Mesodermal cell (in vitro differentiated cells): ENCODE results near the gene GAS1.
A peak's percentile ranks its signal among the peaks of the same experiment; 100 is the strongest.

Experiments used
- H3K27ac ChIP-seq: 2 replicates; pipeline ENCODE4 v1.7.0; 2013; ENCODE audit warnings: mild to moderate bottlenecking, low read depth, low read length, moderate library complexity; ENCODE audit not compliant: severe bottlenecking
- H3K36me3 ChIP-seq: 2 replicates; pipeline ENCODE4 v1.7.1; 2013; ENCODE audit warnings: mild to moderate bottlenecking, low read length, moderate library complexity; ENCODE audit not compliant: control insufficient read depth, insufficient read depth
- H3K4me1 ChIP-seq: one replicate; pipeline ENCODE4 v1.7.1; 2013; ENCODE audit warnings: mild to moderate bottlenecking, low read length; ENCODE audit not compliant: insufficient read depth, control insufficient read depth, poor library complexity, severe bottlenecking
- H3K4me3 ChIP-seq: 2 replicates; pipeline ENCODE4 v1.7.0; 2013; ENCODE audit warnings: low read length, control low read depth, mild to moderate bottlenecking; ENCODE audit not compliant: insufficient read depth, poor library complexity, severe bottlenecking; ENCODE audit errors: extremely low read depth
- H3K9me3 ChIP-seq: 2 replicates; pipeline ENCODE4 v1.7.1; 2013; ENCODE audit warnings: mild to moderate bottlenecking, low read length, moderate library complexity; ENCODE audit not compliant: control insufficient read depth
- WGBS, 2 experiments: methylation state at CpG; one replicate each; pipeline ENCODE4 v1.1.5; 2013; ENCODE audit warnings: missing lambda C conversion rate in 2 of 2; ENCODE audit not compliant: insufficient coverage in 2 of 2; 5-methylcytosine and 5-hydroxymethylcytosine counted together

The GAS1 gene

GRCh38 chr9:86944796-86945727 is 2.2 kb downstream of the GAS1 start:
- Histone ChIP-seq H3K36me3 (no peaks in the 10 kb centered on the region), H3K9me3 (no peaks in the 10 kb centered on the region), H3K4me1 (peaks cover 21% of the 10 kb centered on the region), H3K4me3 (peak overlapping the region; percentile 74), H3K27ac (peak overlapping the region; percentile 96)
- WGBS, 2 experiments = 0 to 2% methylated on average over 14 to 15 of the region's 27 CpGs

- H3K27ac ChIP-seq = no peak overlapping the region
- H3K4me1 ChIP-seq = peaks cover 21% of the 10 kb centered on the region
- no peaks in the 10 kb centered on the region for H3K36me3 ChIP-seq
- H3K9me3 ChIP-seq = no peaks in the 10 kb centered on the region
- WGBS, 2 experiments = 9% methylated on average over 3 of the region's 12 CpGs; no CpG with 5 or more reads in 1 of the 2 experiments
- H3K4me3 ChIP-seq = no peak overlapping the region
Measured at GRCh38 chr9:86943201-86944113, 3.8 kb downstream of the GAS1 start.

GRCh38 chr9:86942281-86943200 is 4.8 kb downstream of the GAS1 start:
- H3K27ac ChIP-seq = no peak overlapping the region
- no peak overlapping the region for H3K4me3 ChIP-seq
- no peaks in the 10 kb centered on the region for H3K9me3 ChIP-seq
- H3K4me1 ChIP-seq = peaks cover 17% of the 10 kb centered on the region
- H3K36me3 ChIP-seq = no peaks in the 10 kb centered on the region
- WGBS, 2 experiments = 14% methylated on average over 4 of the region's 10 CpGs; no CpG with 5 or more reads in 1 of the 2 experiments

GRCh38 chr9:86941197-86941596 is 6.1 kb downstream of the GAS1 start:
- WGBS, 2 experiments = no CpG with 5 or more reads among the region's 2 CpGs
- Histone ChIP-seq H3K27ac (no peak overlapping the region), H3K36me3 (no peaks in the 10 kb centered on the region), H3K4me3 (no peak overlapping the region), H3K4me1 (peaks cover 17% of the 10 kb centered on the region), H3K9me3 (no peaks in the 10 kb centered on the region)

- Histone ChIP-seq H3K4me1 (peaks cover 17% of the 10 kb centered on the region), H3K36me3 (no peaks in the 10 kb centered on the region), H3K9me3 (no peaks in the 10 kb centered on the region), H3K27ac (no peak overlapping the region), H3K4me3 (no peak overlapping the region)
- 17% methylated on average over 1 of the region's 6 CpGs; no CpG with 5 or more reads in 1 of the 2 experiments for WGBS, 2 experiments
Measured at GRCh38 chr9:86940774-86941173, 6.5 kb downstream of the GAS1 start.

- no peak overlapping the region for H3K4me3 ChIP-seq
- no peaks in the 10 kb centered on the region for H3K9me3 ChIP-seq
- no peak overlapping the region for H3K27ac ChIP-seq
- WGBS, 2 experiments = no CpG with 5 or more reads among the region's 1 CpG
- peaks cover 14% of the 10 kb centered on the region for H3K4me1 ChIP-seq
- no peaks in the 10 kb centered on the region for H3K36me3 ChIP-seq
Measured at GRCh38 chr9:86939891-86940290, 7.4 kb downstream of the GAS1 start.

GRCh38 chr9:86939321-86939720 is 8.0 kb downstream of the GAS1 start:
- WGBS, 2 experiments = 93 to 94% methylated on average over 5 of the region's 5 CpGs
- no peaks in the 10 kb centered on the region for H3K9me3 ChIP-seq

GRCh38 chr9:86938780-86939179 is 8.5 kb downstream of the GAS1 start:
- H3K4me1 ChIP-seq = peaks cover 6% of the 10 kb centered on the region
- WGBS, 2 experiments = 88% methylated on average over 1 of the region's 1 CpG; no CpG with 5 or more reads in 1 of the 2 experiments
- no peak overlapping the region for H3K4me3 ChIP-seq
- no peaks in the 10 kb centered on the region for H3K9me3 ChIP-seq
- no peaks in the 10 kb centered on the region for H3K36me3 ChIP-seq
- no peak overlapping the region for H3K27ac ChIP-seq

More at GRCh38 chr9:86939321-86939720, 8.0 kb downstream of the GAS1 start:
- Histone ChIP-seq H3K36me3 (no peaks in the 10 kb centered on the region), H3K27ac (no peak overlapping the region), H3K4me1 (peaks cover 11% of the 10 kb centered on the region), H3K4me3 (no peak overlapping the region)

GRCh38 chr9:86926145-86926544 is 21.2 kb downstream of the GAS1 start:
- no peaks in the 10 kb centered on the region for H3K9me3 ChIP-seq
- H3K4me1 ChIP-seq = peaks cover 3% of the 10 kb centered on the region
- 88 to 100% methylated on average over 2 to 3 of the region's 3 CpGs for WGBS, 2 experiments
- H3K4me3 ChIP-seq = no peak overlapping the region
- H3K27ac ChIP-seq = no peak overlapping the region
- no peaks in the 10 kb centered on the region for H3K36me3 ChIP-seq

GRCh38 chr9:86925686-86926085 is 21.6 kb downstream of the GAS1 start:
- no peak overlapping the region for H3K27ac ChIP-seq
- H3K4me1 ChIP-seq = peaks cover 3% of the 10 kb centered on the region
- no CpG with 5 or more reads among the region's 1 CpG for WGBS, 2 experiments
- no peak overlapping the region for H3K4me3 ChIP-seq
- no peaks in the 10 kb centered on the region for H3K36me3 ChIP-seq
- no peaks in the 10 kb centered on the region for H3K9me3 ChIP-seq
